Stimulated activated CD8-positive, alpha-beta memory T cell treated with anti-CD3 and anti-CD28 coated beads, Interleukin-15, amount 100 ng/mL, for 48 hours (primary cell): ENCODE results near the gene YBX2.

Experiments
- DNase-seq, 2 donors: peaks; one replicate each; pipeline ENCODE4 v3.0.0-alpha.2; 2020; ENCODE audit warnings: low read depth in 2 of 2

The YBX2 gene

GRCh38 chr17:7323731-7324437, 29.4 kb upstream of the YBX2 start:
- DNase-seq: peak in 1 of 2 donors; percentile 37

- DNase-seq: no peak
Observed at GRCh38 chr17:7322520-7323194, 28.2 kb upstream of the YBX2 start.

GRCh38 chr17:7321466-7321865, 27.0 kb upstream of the YBX2 start:
- no peak for DNase-seq

GRCh38 chr17:7318121-7318860, 23.9 kb upstream of the YBX2 start:
- no peak for DNase-seq

- no peak for DNase-seq
Observed at GRCh38 chr17:7317161-7317803, 22.8 kb upstream of the YBX2 start.

- DNase-seq: no peak
Observed at GRCh38 chr17:7315570-7316235, 21.3 kb upstream of the YBX2 start.

GRCh38 chr17:7314719-7315569, 20.5 kb upstream of the YBX2 start, which contains the start of gene GPS2:
Gene GPS2 (minus strand): TSS chr17:7315360. CDS start chr17:7315052, 308 bp downstream.
- peak; percentile 89 to 91 for DNase-seq

GRCh38 chr17:7313890-7314718, 19.7 kb upstream of the YBX2 start:
- DNase-seq: no peak

- DNase-seq: no peak
Observed at GRCh38 chr17:7313088-7313889, 18.9 kb upstream of the YBX2 start.

GRCh38 chr17:7312432-7313087, 18.1 kb upstream of the YBX2 start:
- DNase-seq: no peak

GRCh38 chr17:7311110-7311705, 16.8 kb upstream of the YBX2 start:
- no peak for DNase-seq

- DNase-seq: no peak
Observed at GRCh38 chr17:7309628-7310027, 15.2 kb upstream of the YBX2 start.

- peak; percentile 74 for DNase-seq
Observed at GRCh38 chr17:7308625-7309433, 14.4 kb upstream of the YBX2 start.

- DNase-seq: no peak
Observed at GRCh38 chr17:7307686-7308624, 13.5 kb upstream of the YBX2 start.

GRCh38 chr17:7306911-7307685, 12.7 kb upstream of the YBX2 start, which contains the start of gene EIF5A:
Gene EIF5A (plus strand): TSS chr17:7307628. CDS start chr17:7309636, 2,008 bp downstream.
- DNase-seq: peak; percentile 100
